Neuronal stem cell (in vitro differentiated cells): ENCODE measurements around the gene PDK3.

ENCODE experiments used
- DNase-seq: peaks from one replicate; pipeline ENCODE4 v3.0.0-alpha.2; 2013; ENCODE audit warnings: low spot score
- H2AFZ ChIP-seq: one replicate; pipeline ENCODE4 v1.6.1; 2013; ENCODE audit warnings: mild to moderate bottlenecking, low read length, inconsistent platforms
- H2AK5ac ChIP-seq: 2 replicates; pipeline ENCODE4 v1.6.1; 2013; ENCODE audit warnings: low read depth, mild to moderate bottlenecking, inconsistent platforms, low read length, moderate library complexity, mixed read lengths
- H2BK120ac ChIP-seq: 2 replicates; pipeline ENCODE4 v1.6.1; 2013; ENCODE audit warnings: low read depth, mild to moderate bottlenecking, inconsistent platforms, low read length, moderate library complexity, mixed read lengths
- H2BK12ac ChIP-seq: one replicate; pipeline ENCODE4 v1.6.1; 2013; ENCODE audit warnings: low read length, inconsistent platforms
- H2BK15ac ChIP-seq: 2 replicates; pipeline ENCODE4 v1.6.1; 2013; ENCODE audit warnings: mild to moderate bottlenecking, low read length, inconsistent platforms, mixed read lengths
- H2BK5ac ChIP-seq: one replicate; pipeline ENCODE4 v1.6.1; 2013; ENCODE audit warnings: inconsistent platforms, mild to moderate bottlenecking, low read length, moderate library complexity
- H3K14ac ChIP-seq: one replicate; pipeline ENCODE4 v1.6.1; 2013; ENCODE audit warnings: low read length, inconsistent platforms
- H3K18ac ChIP-seq: 2 replicates; pipeline ENCODE4 v1.6.1; 2013; ENCODE audit warnings: low read length, inconsistent platforms
- H3K23ac ChIP-seq: 2 replicates; pipeline ENCODE4 v1.6.1; 2013; ENCODE audit warnings: low read depth, mild to moderate bottlenecking, mixed read lengths, low read length, inconsistent platforms; ENCODE audit not compliant: poor library complexity
- H3K27ac ChIP-seq: replicated peaks from 3 replicates; pipeline ENCODE4 v1.5.1; 2013; ENCODE audit warnings: low read length, inconsistent platforms
- H3K27me3 ChIP-seq, 3 experiments: 2 replicates each; pipeline ENCODE4 v1.6.1; 2013; ENCODE audit warnings: low read length in 3 of 3, mild to moderate bottlenecking in 2 of 3, inconsistent platforms in 1 of 3, low read depth in 1 of 3, mixed read lengths in 1 of 3, moderate library complexity in 1 of 3; ENCODE audit not compliant: control insufficient read depth in 3 of 3, insufficient read depth in 3 of 3
- H3K36me3 ChIP-seq, 2 donors: replicated peaks in 1 of 2; 2 replicates each; pipeline ENCODE4 v1.6.1; 2013; ENCODE audit warnings: low read length in 2 of 2; ENCODE audit not compliant: control insufficient read depth in 2 of 2, insufficient read depth in 2 of 2
- H3K4ac ChIP-seq: 2 replicates; pipeline ENCODE4 v1.6.1; 2013; ENCODE audit warnings: inconsistent platforms, mild to moderate bottlenecking, low read length, moderate library complexity
- H3K4me1 ChIP-seq, 2 donors: 1 replicate in 1 of 2; 2 replicates in 1 of 2; pipeline ENCODE4 v1.6.1; 2013; ENCODE audit warnings: low read length in 2 of 2, low read depth in 1 of 2; ENCODE audit not compliant: control insufficient read depth in 2 of 2, insufficient read depth in 1 of 2
- H3K4me2 ChIP-seq: one replicate; pipeline ENCODE4 v1.6.1; 2013; ENCODE audit warnings: mild to moderate bottlenecking, low read length, inconsistent platforms; ENCODE audit not compliant: insufficient read depth, poor library complexity, severe bottlenecking
- H3K4me3 ChIP-seq, 2 donors: 2 replicates each; pipeline ENCODE4 v1.5.1; 2013; ENCODE audit warnings: low read length in 2 of 2, mild to moderate bottlenecking in 2 of 2, inconsistent platforms in 1 of 2, moderate library complexity in 1 of 2
- H3K79me1 ChIP-seq: one replicate; pipeline ENCODE4 v1.6.1; 2013; ENCODE audit warnings: low read depth, mild to moderate bottlenecking, inconsistent platforms, low read length, moderate library complexity
- H3K9ac ChIP-seq: one replicate; pipeline ENCODE4 v1.6.1; 2013; ENCODE audit warnings: mild to moderate bottlenecking, low read depth, low read length, inconsistent platforms; ENCODE audit not compliant: poor library complexity
- H3K9me3 ChIP-seq, 2 donors: replicated peaks in 1 of 2; 2 replicates each; pipeline versions ENCODE3 to v1.6.1; 2013; ENCODE audit warnings: low read length in 2 of 2, mild to moderate bottlenecking in 2 of 2, inconsistent platforms in 1 of 2, low read depth in 1 of 2, mixed read lengths in 1 of 2, moderate library complexity in 1 of 2; ENCODE audit not compliant: control insufficient read depth in 2 of 2, insufficient read depth in 1 of 2
- H4K8ac ChIP-seq: one replicate; pipeline ENCODE4 v1.6.1; 2013; ENCODE audit warnings: low read depth, mild to moderate bottlenecking, inconsistent platforms, low read length, moderate library complexity
- H4K91ac ChIP-seq: one replicate; pipeline ENCODE4 v1.6.1; 2013; ENCODE audit warnings: low read length, low read depth, mild to moderate bottlenecking, inconsistent platforms; ENCODE audit not compliant: poor library complexity
- WGBS, 2 donors: extraction: QIAGEN DNeasy Blood & Tissue Kit; methylation state at CpG; one replicate each; pipeline ENCODE4 v1.1.7; 2013; ENCODE audit warnings: missing lambda C conversion rate in 2 of 2, mixed read lengths in 1 of 2; ENCODE audit not compliant: insufficient read length in 2 of 2, insufficient replicate concordance in 1 of 2; ENCODE audit errors: extremely low coverage in 2 of 2; 5-methylcytosine and 5-hydroxymethylcytosine counted together

The PDK3 gene

DNA sequence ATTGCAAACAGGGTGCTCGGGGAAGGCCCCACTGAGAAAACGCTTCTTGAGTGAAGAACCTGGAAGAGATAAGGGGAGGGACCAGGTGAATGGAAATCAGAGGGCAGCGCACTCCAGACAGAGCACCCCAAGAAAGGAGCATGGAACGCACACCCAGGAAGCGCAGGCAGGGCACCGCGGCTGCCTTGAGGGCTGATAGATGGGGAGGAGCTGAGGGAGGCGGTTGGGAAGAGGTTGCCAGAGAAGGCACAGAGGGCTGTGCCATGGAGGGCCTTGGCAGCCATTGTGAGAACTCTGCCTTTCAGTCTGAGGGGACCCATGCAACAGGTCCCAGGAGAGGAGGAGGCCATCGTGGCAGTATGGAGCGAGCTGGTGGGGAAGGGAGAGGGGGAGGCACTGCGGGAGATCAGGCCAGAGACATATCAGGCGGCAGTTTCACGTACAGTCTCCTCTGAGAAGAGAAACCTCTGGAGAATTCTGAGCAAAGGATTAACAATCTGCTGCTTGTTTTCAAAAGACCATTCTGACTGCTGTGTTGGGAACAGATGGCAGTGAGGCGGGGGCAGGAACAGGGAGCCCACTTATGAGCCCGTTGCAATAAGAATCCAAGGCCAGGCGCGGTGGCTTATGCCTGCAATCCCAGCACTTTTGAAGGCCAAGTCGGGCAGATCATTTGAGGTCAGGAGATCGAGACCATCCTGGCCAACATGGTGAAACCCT is 98.4 kb downstream of the PDK3 start:
- Histone ChIP-seq H4K8ac (no peak overlapping the region), H2BK120ac (no peak overlapping the region), H3K18ac (no peak overlapping the region), H3K27ac (no peak overlapping the region), H2BK12ac (no peak overlapping the region), H3K4me2 (no peak overlapping the region), H4K91ac (no peak overlapping the region), H3K79me1 (no peaks in the 10 kb centered on the region), H3K36me3 (no peaks in the 10 kb centered on the region), H3K9me3 (no peaks in the 10 kb centered on the region), H3K14ac (no peak overlapping the region), H3K9ac (no peak overlapping the region), H3K27me3 (no peaks in the 10 kb centered on the region), H2BK15ac (no peak overlapping the region), H3K4me3 (no peak overlapping the region), H3K23ac (no peak overlapping the region), H3K4me1 (no peaks in the 10 kb centered on the region), H2BK5ac (no peak overlapping the region), H3K4ac (no peak overlapping the region), H2AFZ (no peak overlapping the region), H2AK5ac (no peak overlapping the region)
- WGBS, 2 donors = no CpG with 5 or more reads among the region's 19 CpGs
- no peak for DNase-seq

DNA sequence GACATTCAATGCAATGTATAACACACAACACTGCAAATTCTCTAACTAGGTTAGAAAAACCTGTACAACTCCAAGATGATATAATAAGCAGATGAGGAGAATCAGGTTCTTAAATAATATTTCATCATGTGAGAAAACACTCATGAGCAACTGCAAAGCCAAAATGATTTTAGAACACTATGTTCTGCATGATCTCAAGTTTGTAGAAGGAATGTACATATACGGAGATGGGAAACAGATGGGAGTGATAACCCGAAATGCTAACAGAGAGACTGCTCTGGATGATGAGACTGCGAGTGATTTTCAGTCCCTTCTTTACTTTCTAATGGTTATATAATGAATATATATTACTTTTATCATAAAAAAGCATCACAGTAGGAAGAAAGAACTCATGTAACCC is 101.2 kb downstream of the PDK3 start:
- no peak overlapping the region for H3K9ac ChIP-seq
- no peak for DNase-seq
- H3K27ac ChIP-seq = no peak overlapping the region

DNA sequence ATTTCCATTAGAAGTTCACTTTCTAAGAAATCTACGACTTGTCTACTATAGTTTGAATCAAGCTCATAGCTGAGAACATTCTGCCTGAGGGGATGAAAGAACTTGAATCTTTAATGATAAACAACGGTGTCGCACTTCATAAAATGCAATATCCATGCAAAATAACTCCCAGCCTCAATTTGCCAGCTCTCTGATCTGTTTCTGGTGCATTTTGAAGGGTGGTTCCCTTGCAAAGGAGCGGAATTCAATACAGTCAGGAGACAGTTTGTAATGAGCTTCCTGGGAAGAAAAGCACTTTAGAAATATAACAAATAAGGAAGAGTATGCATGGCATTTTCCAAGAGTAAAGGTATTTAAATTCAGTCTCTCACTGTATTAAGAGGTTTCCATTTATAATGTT is 102.1 kb downstream of the PDK3 start:
- no peak overlapping the region for H3K9ac ChIP-seq
- no peak overlapping the region for H3K23ac ChIP-seq
- H3K27me3 ChIP-seq = no peaks in the 10 kb centered on the region
- H3K79me1 ChIP-seq = no peaks in the 10 kb centered on the region
- H2BK5ac ChIP-seq = no peak overlapping the region
- no peak overlapping the region for H2BK120ac ChIP-seq
- no peak overlapping the region for H2AFZ ChIP-seq
- no peak overlapping the region for H3K4me2 ChIP-seq
- no peak overlapping the region for H2BK15ac ChIP-seq
- no peaks in the 10 kb centered on the region for H3K36me3 ChIP-seq
- H4K8ac ChIP-seq = no peak overlapping the region
- H2BK12ac ChIP-seq = no peak overlapping the region
- no peak for DNase-seq
- no peak overlapping the region for H3K14ac ChIP-seq
- no CpG with 5 or more reads among the region's 4 CpGs for WGBS, 2 donors
- H3K4me3 ChIP-seq = no peak overlapping the region
- no peak overlapping the region for H3K18ac ChIP-seq
- H2AK5ac ChIP-seq = no peak overlapping the region
- no peaks in the 10 kb centered on the region for H3K4me1 ChIP-seq
- H4K91ac ChIP-seq = no peak overlapping the region
- H3K9me3 ChIP-seq = no peaks in the 10 kb centered on the region
- no peak overlapping the region for H3K4ac ChIP-seq
- H3K27ac ChIP-seq = no peak overlapping the region

More for the DNA sequence above, 101.2 kb downstream of the PDK3 start:
- no CpG with 5 or more reads among the region's 3 CpGs for WGBS, 2 donors
- Histone ChIP-seq H3K9me3 (no peaks in the 10 kb centered on the region), H3K14ac (no peak overlapping the region), H3K4me1 (no peaks in the 10 kb centered on the region), H2BK12ac (no peak overlapping the region), H2BK15ac (no peak overlapping the region), H2BK5ac (no peak overlapping the region), H3K79me1 (no peaks in the 10 kb centered on the region), H2AFZ (no peak overlapping the region), H2AK5ac (no peak overlapping the region), H3K4ac (no peak overlapping the region), H4K91ac (no peak overlapping the region), H3K23ac (no peak overlapping the region), H3K4me3 (no peak overlapping the region), H2BK120ac (no peak overlapping the region), H3K18ac (no peak overlapping the region), H3K4me2 (no peak overlapping the region), H3K36me3 (no peaks in the 10 kb centered on the region), H3K27me3 (no peaks in the 10 kb centered on the region), H4K8ac (no peak overlapping the region)

DNA sequence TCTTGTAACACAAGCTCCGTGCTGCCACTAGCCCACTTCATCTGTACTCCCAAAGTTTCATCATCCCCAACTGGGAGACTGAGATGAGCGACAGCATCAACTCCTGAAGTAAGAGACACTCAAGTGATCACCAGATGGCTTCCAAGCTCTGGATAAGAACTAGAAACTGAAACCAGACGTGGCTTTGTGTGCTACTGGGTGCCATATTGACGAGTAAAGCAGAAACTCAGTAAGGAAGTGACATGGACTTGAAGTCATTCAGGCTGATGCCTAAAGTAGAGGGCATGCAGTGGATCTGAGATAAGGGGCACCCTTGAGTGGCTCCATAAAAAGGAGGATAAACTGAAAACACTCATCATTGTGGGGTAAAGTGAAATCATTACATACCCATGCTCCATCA is 109.7 kb downstream of the PDK3 start:
- Histone ChIP-seq H3K4me2 (no peak overlapping the region), H3K4me1 (no peaks in the 10 kb centered on the region), H3K27ac (no peak overlapping the region), H4K91ac (no peak overlapping the region), H2BK120ac (no peak overlapping the region), H3K79me1 (no peaks in the 10 kb centered on the region), H2BK15ac (no peak overlapping the region), H3K14ac (no peak overlapping the region), H2BK5ac (no peak overlapping the region), H3K4me3 (no peak overlapping the region), H3K27me3 (no peaks in the 10 kb centered on the region), H2AFZ (no peak overlapping the region), H3K18ac (no peak overlapping the region), H3K4ac (no peak overlapping the region), H4K8ac (no peak overlapping the region), H3K23ac (no peak overlapping the region), H3K36me3 (no peaks in the 10 kb centered on the region), H3K9me3 (no peaks in the 10 kb centered on the region), H2BK12ac (no peak overlapping the region), H2AK5ac (no peak overlapping the region), H3K9ac (no peak overlapping the region)
- WGBS, 2 donors = no CpG with 5 or more reads among the region's 4 CpGs
- no peak for DNase-seq
